TTC549 (cell line): Measurements from ENCODE around the gene TASL.
"Not testable (repeated sequence)": the region's sequence is repeated elsewhere in the genome, so short reads cannot be mapped to it uniquely, and the experiment has no call there.

Experiments used
- FAIRE-seq: peaks from 2 replicates; lab custom pipeline; 2012; peaks lifted over from hg19 to GRCh38; lab: Jason Lieb, UNC

TASL gene

GRCh38 chrX:30576881-30577280 is 685 bp downstream of the TASL start:
- no peak for FAIRE-seq

GRCh38 chrX:30573125-30573524 is 4.4 kb downstream of the TASL start:
- FAIRE-seq = no peak

GRCh38 chrX:30572678-30573077 is 4.9 kb downstream of the TASL start:
- no peak for FAIRE-seq

GRCh38 chrX:30572004-30572403 is 5.6 kb downstream of the TASL start:
- no peak for FAIRE-seq

- peak; percentile 28 for FAIRE-seq
These were observed 7.1 kb downstream of the TASL start for GRCh38 chrX:30570505-30570904.

GRCh38 chrX:30568136-30568535 is 9.4 kb downstream of the TASL start:
- no peak for FAIRE-seq

- FAIRE-seq = not testable (repeated sequence)
These were observed 14.5 kb downstream of the TASL start for GRCh38 chrX:30563070-30563469.

GRCh38 chrX:30561191-30561590 is 16.4 kb downstream of the TASL start:
- FAIRE-seq = no peak

GRCh38 chrX:30538271-30538670 is 39.3 kb downstream of the TASL start:
- no peak for FAIRE-seq

GRCh38 chrX:30533835-30534234 is 43.7 kb downstream of the TASL start:
- no peak for FAIRE-seq

GRCh38 chrX:30533266-30533665 is 44.3 kb downstream of the TASL start:
- no peak for FAIRE-seq

GRCh38 chrX:30530606-30531005 is 47.0 kb downstream of the TASL start:
- FAIRE-seq = no peak

GRCh38 chrX:30525732-30526131 is 51.8 kb downstream of the TASL start:
- no peak for FAIRE-seq

GRCh38 chrX:30521440-30522182 is 56.0 kb downstream of the TASL start:
- no peak for FAIRE-seq

GRCh38 chrX:30513284-30513683 is 64.3 kb downstream of the TASL start:
- FAIRE-seq = no peak
